Spleen (tissue), 11 donors: ENCODE data around the gene EFCC1. TPM values are rescaled to one million over a fixed set of nuclear protein-coding genes. Genes with fewer than 3 reads are reported as not detected.

ENCODE experiments used
- DNase-seq: peaks from one replicate; pipeline ENCODE4 v3.0.0-alpha.2; 2020
- H3K27ac ChIP-seq, 8 donors: fragments of 200-600 bp; sonication (generic) in 7 of 8; 1 replicate in 4 of 8; 2 replicates in 4 of 8; pipeline versions ENCODE4 v1.5.0 to v1.8.0; 2016 to 2021; ENCODE audit warnings: inconsistent platforms in 4 of 8, mild to moderate bottlenecking in 4 of 8, moderate library complexity in 1 of 8
- H3K27me3 ChIP-seq, 7 donors: fragments of 200-600 bp; sonication (generic) in 6 of 7; replicated peaks in 1 of 7; 1 replicate in 4 of 7; 2 replicates in 3 of 7; pipeline versions ENCODE4 v1.5.0 to v1.8.0; 2016 to 2021; ENCODE audit warnings: inconsistent platforms in 3 of 7, mild to moderate bottlenecking in 1 of 7
- H3K36me3 ChIP-seq, 6 donors: fragments of 200-600 bp; sonication (generic) in 5 of 6; 1 replicate in 4 of 6; 2 replicates in 2 of 6; pipeline versions ENCODE4 v1.5.0 to v1.8.0; 2016 to 2021; ENCODE audit warnings: inconsistent platforms in 2 of 6
- H3K4me1 ChIP-seq, 6 donors: fragments of 200-600 bp; sonication (generic) in 5 of 6; 1 replicate in 3 of 6; 2 replicates in 3 of 6; pipeline versions ENCODE4 v1.5.0 to v1.8.0; 2016 to 2021; ENCODE audit warnings: inconsistent platforms in 3 of 6
- H3K4me3 ChIP-seq, 8 donors: fragments of 200-600 bp; sonication (generic) in 7 of 8; 1 replicate in 4 of 8; 2 replicates in 4 of 8; pipeline versions ENCODE4 v1.5.0 to v1.8.0; 2016 to 2021; ENCODE audit warnings: inconsistent platforms in 4 of 8, mild to moderate bottlenecking in 4 of 8, moderate library complexity in 2 of 8
- H3K9me3 ChIP-seq, 8 donors: fragments of 200-600 bp; sonication (generic) in 7 of 8; 1 replicate in 4 of 8; 2 replicates in 4 of 8; pipeline versions ENCODE4 v1.5.0 to v1.8.0; 2016 to 2021; ENCODE audit warnings: inconsistent platforms in 4 of 8
- CTCF ChIP-seq, 11 experiments: fragments of 200-600 bp in 7 of 11; fragments of 450-650 bp in 4 of 11; sonication (generic) in 4 of 11; IDR thresholded peaks in 8 of 11; conservative IDR thresholded peaks in 3 of 11; 1 replicate in 7 of 11; 2 replicates in 4 of 11; pipeline versions ENCODE4 v1.4.0 to v1.8.0; 2016 to 2021; ENCODE audit warnings: antibody characterized with exemption in 11 of 11, inconsistent platforms in 4 of 11, mild to moderate bottlenecking in 1 of 11
- POLR2A ChIP-seq, 3 donors: fragments of 450-650 bp; IDR thresholded peaks; one replicate each; pipeline ENCODE4 v1.5.1; 2017; ENCODE audit warnings: antibody characterized with exemption in 3 of 3, mild to moderate bottlenecking in 1 of 3
- POLR2AphosphoS5 ChIP-seq, 3 donors: sonication (generic); formaldehyde crosslinking; IDR thresholded peaks; one replicate each; pipeline ENCODE4 v1.5.1; 2017; ENCODE audit warnings: antibody characterized with exemption in 3 of 3
- WGBS, 5 donors: extraction: QIAGEN DNeasy Blood & Tissue Kit in 3 of 5; methylation state at CpG; one replicate each; pipeline versions ENCODE4 v1.1.5 to v1.1.7; 2013 to 2018; 5-methylcytosine and 5-hydroxymethylcytosine counted together
- intact Hi-C: fragments of 100-400 bp; cut with DNase I; formaldehyde crosslinking; loops from one replicate; pipeline ENCODE4 v1.15.0; 2023; ENCODE audit warnings: low total_unique reads
- polyA plus RNA-seq, 3 donors: library from polyadenylated mRNA; stranded (reverse); fragments of 200-250 nt; gene quantifications; one replicate each; pipeline ENCODE4 v1.2.1, GENCODE V29; 2013
- total RNA-seq, 7 donors: library from RNA; depleted of rRNA in 3 of 7; stranded (reverse); fragments of >200 nt in 3 of 7; fragmentation: NEBNext Ultra II Directional in 4 of 7; extraction: Animal tissue kit (Norgen Biotek cat#: 25700) in 4 of 7; gene quantifications; one replicate each; pipeline versions ENCODE4 v1.1.0 to v1.2.1, GENCODE V29; 2016 to 2021
- donor health status: healthy with polysubstance abuse.
- donor health status: DM: no; HTN: no; CAD: no; lungs with moderate emphysema.
- donor health status: DM: no; HTN: no; CAD: no.
- donor health status: Bipolar disorder and iron deficiency.
- donor health status: healthy.
- donor health status: DM: no; HTN: no; CAD: no.
- donor health status: DM: yes; HTN: yes; CAD: no.

EFCC1 gene
- total and polyA plus RNA-seq, 10 donors: 2.0 to 11.2 (median 8.1) TPM

GRCh38 chr3:129023008-129023358 is 21.9 kb downstream of the EFCC1 start:
- no peak for DNase-seq
- H3K9me3 ChIP-seq: no peaks in the 10 kb centered on the region
- no peak for TF ChIP-seq POLR2AphosphoS5 (IDR thresholded peaks at IDR 0.05)
- no peak for TF ChIP-seq POLR2A (IDR thresholded peaks at IDR 0.05)
- TF ChIP-seq CTCF (IDR thresholded peaks at IDR 0.05 in 8 of 11, conservative IDR thresholded peaks at IDR 0.05 in 3 of 11): no peak
- H3K27ac ChIP-seq: peak overlapping the region in 7 of 8 donors; percentile 33 to 79 (median 70)
- no peaks in the 10 kb centered on the region for H3K27me3 ChIP-seq
- intact Hi-C loops: no loop called here
- no peak overlapping the region for H3K4me3 ChIP-seq
- 80 to 88% (median 83%) methylated on average over 1 of the region's 1 CpG for WGBS, 5 donors
- no peaks in the 10 kb centered on the region for H3K36me3 ChIP-seq
- peaks cover 16 to 86% (median 57%) of the 10 kb centered on the region in 6 donors for H3K4me1 ChIP-seq

- WGBS, 5 donors: 71 to 83% (median 74%) methylated on average over 2 of the region's 2 CpGs
- H3K27ac ChIP-seq: peak overlapping the region in 3 of 8 donors; percentile 50 to 76 (median 73)
- no peaks in the 10 kb centered on the region for H3K27me3 ChIP-seq
- H3K4me3 ChIP-seq: no peak overlapping the region
- peaks cover 15 to 76% (median 48%) of the 10 kb centered on the region in 6 donors for H3K4me1 ChIP-seq
- intact Hi-C loops: no loop called here
- H3K36me3 ChIP-seq: no peaks in the 10 kb centered on the region
- TF ChIP-seq CTCF (IDR thresholded peaks at IDR 0.05 in 8 of 11, conservative IDR thresholded peaks at IDR 0.05 in 3 of 11) (peak in 1 of 11 experiments; percentile 18), POLR2AphosphoS5 (IDR thresholded peaks at IDR 0.05) (no peak), POLR2A (IDR thresholded peaks at IDR 0.05) (no peak)
- H3K9me3 ChIP-seq: no peaks in the 10 kb centered on the region
- no peak for DNase-seq
These were observed 22.8 kb downstream of the EFCC1 start for GRCh38 chr3:129023909-129024308.

GRCh38 chr3:129025108-129025507 is 24.0 kb downstream of the EFCC1 start:
- Histone ChIP-seq H3K36me3 (no peaks in the 10 kb centered on the region), H3K4me3 (no peak overlapping the region), H3K27ac (peak overlapping the region; percentile 11 to 85 (median 72)), H3K4me1 (peaks cover 15 to 73% (median 48%) of the 10 kb centered on the region in 6 donors), H3K9me3 (no peaks in the 10 kb centered on the region), H3K27me3 (no peaks in the 10 kb centered on the region)
- no peak for TF ChIP-seq POLR2AphosphoS5 (IDR thresholded peaks at IDR 0.05)
- TF ChIP-seq CTCF (IDR thresholded peaks at IDR 0.05 in 8 of 11, conservative IDR thresholded peaks at IDR 0.05 in 3 of 11): no peak
- TF ChIP-seq POLR2A (IDR thresholded peaks at IDR 0.05): no peak
- intact Hi-C loops: no loop called here
- DNase-seq: peak; percentile 67
- 69 to 89% (median 78%) methylated on average over 15 of the region's 15 CpGs for WGBS, 5 donors

GRCh38 chr3:129025691-129026435 is 24.8 kb downstream of the EFCC1 start:
- H3K4me1 ChIP-seq: peaks cover 13 to 68% (median 48%) of the 10 kb centered on the region in 6 donors
- 58 to 71% (median 63%) methylated on average over 8 of the region's 8 CpGs for WGBS, 5 donors
- no peaks in the 10 kb centered on the region for H3K27me3 ChIP-seq
- peak overlapping the region in 1 of 8 donors; percentile 72 for H3K4me3 ChIP-seq
- H3K9me3 ChIP-seq: no peaks in the 10 kb centered on the region
- H3K27ac ChIP-seq: peak overlapping the region in 7 of 8 donors; percentile 48 to 85 (median 73)
- no peaks in the 10 kb centered on the region for H3K36me3 ChIP-seq
- TF ChIP-seq CTCF (IDR thresholded peaks at IDR 0.05 in 8 of 11, conservative IDR thresholded peaks at IDR 0.05 in 3 of 11): no peak
- peak; percentile 61 to 70 (median 64) for TF ChIP-seq POLR2AphosphoS5 (IDR thresholded peaks at IDR 0.05)
- DNase-seq: no peak
- intact Hi-C loops: no loop called here
